ENCODE measurements around the gene KCNAB1.

Gene KCNAB1

GRCh38 chr3:156323466-156323865, 203.1 kb downstream of the KCNAB1 start:
- H3K36me3 ChIP-seq (ENCODE audit: insufficient read depth, insufficient read length, low read length): no peaks in the 10 kb centered on the region
- no peaks in the 10 kb centered on the region for H3K4me1 ChIP-seq (ENCODE audit: insufficient read depth, insufficient read length)
- no peak overlapping the region for H3K9ac ChIP-seq (ENCODE audit: insufficient read length, low read depth)
- H3K27me3 ChIP-seq (ENCODE audit: insufficient read depth, insufficient read length): no peaks in the 10 kb centered on the region
- TF ChIP-seq YY1 (IDR thresholded peaks at IDR 0.05; ENCODE audit: insufficient read depth, insufficient read length) (no peak), ZNF274 (IDR thresholded peaks at IDR 0.05; ENCODE audit: low read depth, low read length) (no peak), SUZ12 (IDR thresholded peaks at IDR 0.05; ENCODE audit: extremely low read depth, insufficient read depth, insufficient read length) (no peak)
- H3K4me3 ChIP-seq (ENCODE audit: insufficient read length, low read depth): no peak overlapping the region
- H3K9me3 ChIP-seq (ENCODE audit: insufficient read depth, low read length): peaks cover 2% of the 10 kb centered on the region; the same call in 1 of the 2 replicates
- no peak for DNase-seq (ENCODE audit: low read depth, low spot score)

GRCh38 chr3:156330415-156330814, 210.0 kb downstream of the KCNAB1 start:
- H3K36me3 ChIP-seq (ENCODE audit: insufficient read depth, insufficient read length, low read length): no peaks in the 10 kb centered on the region
- DNase-seq (ENCODE audit: low read depth, low spot score): no peak
- no peaks in the 10 kb centered on the region for H3K4me1 ChIP-seq (ENCODE audit: insufficient read depth, insufficient read length)

GRCh38 chr3:156332304-156332703, 211.9 kb downstream of the KCNAB1 start:
- H3K36me3 ChIP-seq (ENCODE audit: insufficient read depth, insufficient read length, low read length): no peaks in the 10 kb centered on the region
- no peaks in the 10 kb centered on the region for H3K4me1 ChIP-seq (ENCODE audit: insufficient read depth, insufficient read length)
- DNase-seq (ENCODE audit: low read depth, low spot score): no peak
- TF ChIP-seq SUZ12 (IDR thresholded peaks at IDR 0.05; ENCODE audit: extremely low read depth, insufficient read depth, insufficient read length): no peak
- no peak for TF ChIP-seq YY1 (IDR thresholded peaks at IDR 0.05; ENCODE audit: insufficient read depth, insufficient read length)
- TF ChIP-seq ZNF274 (IDR thresholded peaks at IDR 0.05; ENCODE audit: low read depth, low read length): no peak
- peaks cover 3% of the 10 kb centered on the region; the same call in 1 of the 2 replicates for H3K9me3 ChIP-seq (ENCODE audit: insufficient read depth, low read length)
- no peaks in the 10 kb centered on the region for H3K27me3 ChIP-seq (ENCODE audit: insufficient read depth, insufficient read length)
- no peak overlapping the region for H3K4me3 ChIP-seq (ENCODE audit: insufficient read length, low read depth)
- no peak overlapping the region for H3K9ac ChIP-seq (ENCODE audit: insufficient read length, low read depth)

More at GRCh38 chr3:156330415-156330814, 210.0 kb downstream of the KCNAB1 start:
- Histone ChIP-seq H3K9me3 (ENCODE audit: insufficient read depth, low read length) (peaks cover 3% of the 10 kb centered on the region; the same call in 1 of the 2 replicates), H3K27me3 (ENCODE audit: insufficient read depth, insufficient read length) (no peaks in the 10 kb centered on the region), H3K4me3 (ENCODE audit: insufficient read length, low read depth) (no peak overlapping the region), H3K9ac (ENCODE audit: insufficient read length, low read depth) (no peak overlapping the region)
- TF ChIP-seq SUZ12 (IDR thresholded peaks at IDR 0.05; ENCODE audit: extremely low read depth, insufficient read depth, insufficient read length) (no peak), YY1 (IDR thresholded peaks at IDR 0.05; ENCODE audit: insufficient read depth, insufficient read length) (no peak), ZNF274 (IDR thresholded peaks at IDR 0.05; ENCODE audit: low read depth, low read length) (no peak)

- Histone ChIP-seq H3K36me3 (ENCODE audit: insufficient read depth, insufficient read length, low read length) (no peaks in the 10 kb centered on the region), H3K4me1 (ENCODE audit: insufficient read depth, insufficient read length) (no peaks in the 10 kb centered on the region), H3K4me3 (ENCODE audit: insufficient read length, low read depth) (no peak overlapping the region), H3K9me3 (ENCODE audit: insufficient read depth, low read length) (no peaks in the 10 kb centered on the region), H3K27me3 (ENCODE audit: insufficient read depth, insufficient read length) (no peaks in the 10 kb centered on the region), H3K9ac (ENCODE audit: insufficient read length, low read depth) (no peak overlapping the region)
- no peak for TF ChIP-seq YY1 (IDR thresholded peaks at IDR 0.05; ENCODE audit: insufficient read depth, insufficient read length)
- no peak for TF ChIP-seq SUZ12 (IDR thresholded peaks at IDR 0.05; ENCODE audit: extremely low read depth, insufficient read depth, insufficient read length)
- no peak for TF ChIP-seq ZNF274 (IDR thresholded peaks at IDR 0.05; ENCODE audit: low read depth, low read length)
- DNase-seq (ENCODE audit: low read depth, low spot score): no peak
Observed at GRCh38 chr3:156334841-156335545, 214.6 kb downstream of the KCNAB1 start.

- H3K4me3 ChIP-seq (ENCODE audit: insufficient read length, low read depth): no peak overlapping the region
- H3K9me3 ChIP-seq (ENCODE audit: insufficient read depth, low read length): no peaks in the 10 kb centered on the region
- no peaks in the 10 kb centered on the region for H3K36me3 ChIP-seq (ENCODE audit: insufficient read depth, insufficient read length, low read length)
- no peaks in the 10 kb centered on the region for H3K27me3 ChIP-seq (ENCODE audit: insufficient read depth, insufficient read length)
- TF ChIP-seq YY1 (IDR thresholded peaks at IDR 0.05; ENCODE audit: insufficient read depth, insufficient read length): no peak
- no peak for TF ChIP-seq ZNF274 (IDR thresholded peaks at IDR 0.05; ENCODE audit: low read depth, low read length)
- no peak for TF ChIP-seq SUZ12 (IDR thresholded peaks at IDR 0.05; ENCODE audit: extremely low read depth, insufficient read depth, insufficient read length)
- no peak for DNase-seq (ENCODE audit: low read depth, low spot score)
- H3K9ac ChIP-seq (ENCODE audit: insufficient read length, low read depth): no peak overlapping the region
- H3K4me1 ChIP-seq (ENCODE audit: insufficient read depth, insufficient read length): no peaks in the 10 kb centered on the region
Observed at GRCh38 chr3:156339491-156339890, 219.1 kb downstream of the KCNAB1 start.

- H3K36me3 ChIP-seq (ENCODE audit: insufficient read depth, insufficient read length, low read length): no peaks in the 10 kb centered on the region
- no peak for DNase-seq (ENCODE audit: low read depth, low spot score)
- no peak overlapping the region for H3K4me3 ChIP-seq (ENCODE audit: insufficient read length, low read depth)
- H3K9ac ChIP-seq (ENCODE audit: insufficient read length, low read depth): no peak overlapping the region
- TF ChIP-seq YY1 (IDR thresholded peaks at IDR 0.05; ENCODE audit: insufficient read depth, insufficient read length) (no peak), SUZ12 (IDR thresholded peaks at IDR 0.05; ENCODE audit: extremely low read depth, insufficient read depth, insufficient read length) (no peak), ZNF274 (IDR thresholded peaks at IDR 0.05; ENCODE audit: low read depth, low read length) (no peak)
- no peaks in the 10 kb centered on the region for H3K27me3 ChIP-seq (ENCODE audit: insufficient read depth, insufficient read length)
- H3K9me3 ChIP-seq (ENCODE audit: insufficient read depth, low read length): no peaks in the 10 kb centered on the region
- no peaks in the 10 kb centered on the region for H3K4me1 ChIP-seq (ENCODE audit: insufficient read depth, insufficient read length)
Observed at GRCh38 chr3:156341332-156341731, 221.0 kb downstream of the KCNAB1 start.

GRCh38 chr3:156341831-156342416, 221.5 kb downstream of the KCNAB1 start:
- Histone ChIP-seq H3K27me3 (ENCODE audit: insufficient read depth, insufficient read length) (no peaks in the 10 kb centered on the region), H3K4me1 (ENCODE audit: insufficient read depth, insufficient read length) (no peaks in the 10 kb centered on the region), H3K4me3 (ENCODE audit: insufficient read length, low read depth) (no peak overlapping the region), H3K9me3 (ENCODE audit: insufficient read depth, low read length) (no peaks in the 10 kb centered on the region), H3K9ac (ENCODE audit: insufficient read length, low read depth) (no peak overlapping the region), H3K36me3 (ENCODE audit: insufficient read depth, insufficient read length, low read length) (no peaks in the 10 kb centered on the region)
- TF ChIP-seq SUZ12 (IDR thresholded peaks at IDR 0.05; ENCODE audit: extremely low read depth, insufficient read depth, insufficient read length) (no peak), YY1 (IDR thresholded peaks at IDR 0.05; ENCODE audit: insufficient read depth, insufficient read length) (no peak), ZNF274 (IDR thresholded peaks at IDR 0.05; ENCODE audit: low read depth, low read length) (no peak)
- no peak for DNase-seq (ENCODE audit: low read depth, low spot score)

Data from NT2/D1 (cell line).